ENCODE measurements around the gene ZDHHC19. TPM values are rescaled to one million over a fixed set of nuclear protein-coding genes. Genes with fewer than 3 reads are reported as not detected.

ZDHHC19 gene
- total and polyA plus RNA-seq, 2 donors from 2014 or later: 0.57 to 0.92 TPM

DNA sequence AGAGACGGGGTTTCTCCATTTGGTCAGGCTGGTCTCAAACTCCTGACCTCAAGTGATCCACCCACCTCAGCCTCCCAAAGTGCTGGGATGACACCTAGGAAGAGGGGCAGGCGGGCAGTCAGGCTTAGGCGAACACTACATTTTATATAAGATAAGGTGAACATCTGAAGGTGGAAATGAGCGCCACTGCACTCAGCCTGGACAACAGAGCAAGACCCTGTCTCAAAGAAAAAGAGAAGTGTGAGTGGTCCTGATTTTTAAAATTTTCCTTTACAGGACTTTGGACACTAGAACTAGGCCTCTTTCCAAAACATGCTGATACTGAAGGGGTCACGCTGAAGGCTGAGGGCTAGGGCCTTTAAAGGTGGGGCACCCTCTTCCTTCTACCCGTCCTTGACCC, 48.0 kb downstream of the ZDHHC19 start:
- no peaks in the 10 kb centered on the region for H3K27me3 ChIP-seq (ENCODE audit: control insufficient read depth, insufficient read depth, low read length)
- no peak for FAIRE-seq
- no peak for DNase-seq
- TF ChIP-seq, protein P1, sequence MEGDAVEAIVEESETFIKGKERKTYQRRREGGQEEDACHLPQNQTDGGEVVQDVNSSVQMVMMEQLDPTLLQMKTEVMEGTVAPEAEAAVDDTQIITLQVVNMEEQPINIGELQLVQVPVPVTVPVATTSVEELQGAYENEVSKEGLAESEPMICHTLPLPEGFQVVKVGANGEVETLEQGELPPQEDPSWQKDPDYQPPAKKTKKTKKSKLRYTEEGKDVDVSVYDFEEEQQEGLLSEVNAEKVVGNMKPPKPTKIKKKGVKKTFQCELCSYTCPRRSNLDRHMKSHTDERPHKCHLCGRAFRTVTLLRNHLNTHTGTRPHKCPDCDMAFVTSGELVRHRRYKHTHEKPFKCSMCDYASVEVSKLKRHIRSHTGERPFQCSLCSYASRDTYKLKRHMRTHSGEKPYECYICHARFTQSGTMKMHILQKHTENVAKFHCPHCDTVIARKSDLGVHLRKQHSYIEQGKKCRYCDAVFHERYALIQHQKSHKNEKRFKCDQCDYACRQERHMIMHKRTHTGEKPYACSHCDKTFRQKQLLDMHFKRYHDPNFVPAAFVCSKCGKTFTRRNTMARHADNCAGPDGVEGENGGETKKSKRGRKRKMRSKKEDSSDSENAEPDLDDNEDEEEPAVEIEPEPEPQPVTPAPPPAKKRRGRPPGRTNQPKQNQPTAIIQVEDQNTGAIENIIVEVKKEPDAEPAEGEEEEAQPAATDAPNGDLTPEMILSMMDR (IDR thresholded peaks at IDR 0.05; ENCODE audit: borderline replicate concordance, extremely low read depth, insufficient read depth): no peak
- peaks cover 0 to 3% (median 0%) of the 10 kb centered on the region in 3 donors for H3K9me3 ChIP-seq (ENCODE audit: control insufficient read depth in 2 of 3, insufficient read depth in 1 of 3, low read length in 3 of 3)
- H3K9ac ChIP-seq (ENCODE audit: low read length in 3 of 3): no peak overlapping the region
- H3K4me3 ChIP-seq (ENCODE audit: low read length in 3 of 3): no peak overlapping the region
- H3K27ac ChIP-seq (ENCODE audit: low read depth in 2 of 2, low read length in 2 of 2): no peak overlapping the region
- intact Hi-C loops (cut with DNase I): no loop called here
- peaks cover 0 to 5% (median 3%) of the 10 kb centered on the region in 3 donors for H3K4me1 ChIP-seq (ENCODE audit: control insufficient read depth in 2 of 3, insufficient read depth in 2 of 3, low read depth in 1 of 3, low read length in 3 of 3)
- H3K36me3 ChIP-seq (ENCODE audit: control insufficient read depth in 2 of 3, insufficient read depth in 3 of 3, low read length in 3 of 3): no peaks in the 10 kb centered on the region

DNA sequence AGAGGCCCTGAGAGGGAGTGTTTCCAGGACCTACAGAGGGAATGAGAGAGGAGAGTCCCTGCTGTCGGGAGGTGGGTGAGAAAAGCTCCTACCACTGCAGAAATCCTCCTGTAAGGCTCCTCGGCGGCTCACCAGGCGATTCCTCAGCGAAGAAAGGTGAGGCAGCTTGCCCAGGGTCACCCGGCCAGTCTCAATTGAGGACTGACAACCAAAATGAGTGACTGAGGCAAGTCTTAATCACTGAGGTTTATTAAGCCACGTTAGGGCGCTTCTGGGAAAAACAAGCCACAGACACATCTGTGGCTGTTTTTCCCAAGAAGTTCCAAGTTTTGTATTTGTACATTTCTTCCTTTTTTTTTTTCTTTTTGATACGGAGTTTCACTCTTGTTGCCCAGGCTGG, 48.5 kb downstream of the ZDHHC19 start:
- Histone ChIP-seq H3K4me3 (ENCODE audit: low read length in 3 of 3) (no peak overlapping the region), H3K27me3 (ENCODE audit: control insufficient read depth, insufficient read depth, low read length) (no peaks in the 10 kb centered on the region), H3K27ac (ENCODE audit: low read depth in 2 of 2, low read length in 2 of 2) (no peak overlapping the region), H3K4me1 (ENCODE audit: control insufficient read depth in 2 of 3, insufficient read depth in 2 of 3, low read depth in 1 of 3, low read length in 3 of 3) (peaks cover 0 to 5% (median 3%) of the 10 kb centered on the region in 3 donors), H3K9me3 (ENCODE audit: control insufficient read depth in 2 of 3, insufficient read depth in 1 of 3, low read length in 3 of 3) (peaks cover 0 to 3% (median 0%) of the 10 kb centered on the region in 3 donors), H3K9ac (ENCODE audit: low read length in 3 of 3) (no peak overlapping the region), H3K36me3 (ENCODE audit: control insufficient read depth in 2 of 3, insufficient read depth in 3 of 3, low read length in 3 of 3) (no peaks in the 10 kb centered on the region)
- FAIRE-seq (no peak), DNase-seq (no peak)
- TF ChIP-seq, protein P1 (IDR thresholded peaks at IDR 0.05; ENCODE audit: borderline replicate concordance, extremely low read depth, insufficient read depth): no peak
- intact Hi-C loops (cut with DNase I): no loop called here

DNA sequence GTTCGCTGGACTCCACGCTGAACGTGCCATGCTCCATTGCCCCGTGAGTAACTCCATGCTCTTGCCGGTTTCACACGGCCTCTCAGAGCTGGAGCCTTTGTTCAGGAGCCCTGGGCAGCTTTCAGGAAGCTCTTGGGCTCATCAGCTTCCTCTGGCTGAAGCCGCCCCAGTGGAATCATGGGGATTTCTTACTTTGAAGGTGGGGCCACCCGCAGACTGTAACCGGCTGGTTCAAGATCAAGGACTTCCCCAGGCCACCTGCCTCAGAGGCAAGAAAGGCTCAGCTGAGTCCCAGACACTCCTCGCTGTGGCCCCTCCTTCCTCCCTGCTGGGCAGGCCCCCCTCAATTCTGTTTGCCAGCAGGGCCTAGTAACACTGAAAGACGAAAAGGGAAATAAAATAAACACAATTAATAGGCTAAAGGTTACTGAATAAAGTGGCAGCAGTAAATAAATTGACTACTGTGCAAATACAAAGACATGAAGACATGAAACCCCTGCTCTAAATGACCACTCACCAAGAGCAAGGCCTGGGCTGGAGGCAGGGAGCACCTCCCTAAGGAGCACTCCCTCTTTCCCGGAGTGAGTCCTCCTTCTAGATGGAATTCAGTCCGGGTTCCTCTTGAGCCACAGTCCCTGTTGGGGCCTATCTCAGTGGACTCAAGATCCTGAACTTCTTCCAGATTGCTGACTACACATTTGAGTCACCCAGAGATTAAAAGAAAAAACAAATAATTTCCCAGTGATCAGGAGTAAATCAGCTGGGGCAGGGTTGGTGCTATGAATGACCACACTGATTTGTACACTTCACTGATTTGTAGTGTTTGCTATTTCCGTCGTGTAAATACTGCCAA, 51.0 kb downstream of the ZDHHC19 start:
- Histone ChIP-seq H3K9me3 (ENCODE audit: control insufficient read depth in 2 of 3, insufficient read depth in 1 of 3, low read length in 3 of 3) (peaks cover 0 to 3% (median 0%) of the 10 kb centered on the region in 3 donors), H3K9ac (ENCODE audit: low read length in 3 of 3) (peak overlapping the region in 1 of 3 donors; percentile 51), H3K36me3 (ENCODE audit: control insufficient read depth in 2 of 3, insufficient read depth in 3 of 3, low read length in 3 of 3) (no peaks in the 10 kb centered on the region), H3K4me3 (ENCODE audit: low read length in 3 of 3) (no peak overlapping the region), H3K27ac (ENCODE audit: low read depth in 2 of 2, low read length in 2 of 2) (peak overlapping the region; percentile 78 to 83), H3K4me1 (ENCODE audit: control insufficient read depth in 2 of 3, insufficient read depth in 2 of 3, low read depth in 1 of 3, low read length in 3 of 3) (peaks cover 0 to 5% (median 3%) of the 10 kb centered on the region in 3 donors), H3K27me3 (ENCODE audit: control insufficient read depth, insufficient read depth, low read length) (no peaks in the 10 kb centered on the region)
- FAIRE-seq (no peak), DNase-seq (peak; percentile 59 to 85 (median 69))
- TF ChIP-seq, protein P1 (IDR thresholded peaks at IDR 0.05; ENCODE audit: borderline replicate concordance, extremely low read depth, insufficient read depth): no peak
- intact Hi-C loops (cut with DNase I): no loop called here

Measured in kidney (tissue), 14 donors.